ENCODE results near the gene PEMT. TPM values are rescaled to one million over a fixed set of nuclear protein-coding genes. Genes with fewer than 3 reads are reported as not detected.
"Not testable (repeated sequence)": the region's sequence is repeated elsewhere in the genome, so short reads cannot be mapped to it uniquely, and the experiment has no call there.

Gene PEMT, protein sequence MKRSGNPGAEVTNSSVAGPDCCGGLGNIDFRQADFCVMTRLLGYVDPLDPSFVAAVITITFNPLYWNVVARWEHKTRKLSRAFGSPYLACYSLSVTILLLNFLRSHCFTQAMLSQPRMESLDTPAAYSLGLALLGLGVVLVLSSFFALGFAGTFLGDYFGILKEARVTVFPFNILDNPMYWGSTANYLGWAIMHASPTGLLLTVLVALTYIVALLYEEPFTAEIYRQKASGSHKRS
- total RNA-seq, result 10 to 100 TPM; 15.9 to 28.1 (median 21.7) TPM
- polyA plus RNA-seq, result 10 to 100 TPM; 24.1 to 79.0 (median 35.7) TPM
- long read RNA-seq, donor 1, transcript PEMT-201 (7 exons, 1,013 nt), result major isoform, 21 of 23 reads
- long read RNA-seq, donor 1, partial matches to known transcripts, result 1 of 23 reads
- long read RNA-seq, donor 1, other reads (novel, unspliced or antisense), result 1 of 23 reads
- long read RNA-seq, donor 2, transcript PEMT-201 (7 exons, 1,013 nt), result major isoform, 23 of 29 reads
- long read RNA-seq, donor 2, partial matches to known transcripts, result 1 of 29 reads
- long read RNA-seq, donor 2, other reads (novel, unspliced or antisense), result 4 of 29 reads

DNA sequence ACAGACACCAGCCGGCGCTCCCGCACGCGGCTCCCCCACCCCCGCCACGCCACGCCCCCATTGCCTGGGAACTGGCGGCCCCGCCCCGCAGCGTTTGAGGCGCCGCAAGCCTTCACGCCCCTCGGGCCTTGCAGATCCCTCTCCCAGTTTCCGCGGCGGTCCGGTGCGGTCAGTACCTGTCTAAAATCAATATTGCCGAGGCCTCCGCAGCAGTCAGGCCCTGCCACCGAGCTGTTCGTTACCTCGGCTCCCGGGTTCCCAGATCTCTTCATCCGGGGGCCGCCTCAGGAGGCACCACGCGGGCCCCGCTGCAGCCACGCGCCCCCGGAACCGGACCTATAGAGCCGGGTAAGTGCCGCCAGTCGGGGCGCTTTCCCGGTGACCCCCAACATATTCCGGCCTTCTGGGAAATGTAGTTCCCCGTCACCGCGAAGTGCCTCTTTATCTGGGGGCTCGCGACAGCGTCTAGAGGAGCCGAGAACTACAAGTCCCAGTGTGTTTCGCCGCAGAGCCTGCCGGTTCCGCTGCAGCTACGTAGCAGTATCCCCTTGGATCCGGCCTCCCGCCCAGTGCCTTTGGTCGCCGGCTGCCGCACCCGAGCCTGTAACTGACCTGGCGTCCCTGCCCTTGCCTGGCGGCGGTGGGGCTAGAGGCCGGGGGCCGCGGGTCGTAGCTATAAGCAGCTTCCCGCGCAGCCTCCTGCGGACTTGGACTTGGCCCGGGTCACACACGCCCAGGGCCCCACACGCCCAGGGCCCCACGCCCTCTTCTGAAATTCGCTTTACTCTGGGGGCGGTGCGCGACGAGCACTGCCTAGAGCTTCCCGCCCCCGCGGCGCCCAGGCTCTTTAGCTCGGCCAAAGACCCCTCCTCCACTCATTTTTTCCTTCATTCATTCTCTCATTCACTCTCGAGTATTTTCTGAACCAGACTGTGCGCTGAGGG is at the start of gene PEMT:
Gene PEMT, minus strand, starts transcription at position 354 of the 944 bp plus-strand sequence. Its CDS starts 82 bp downstream, at position 272.
- Histone ChIP-seq H3K9me3 (no peaks in the 10 kb centered on the region), H3K4me1 (peaks cover 16% of the 10 kb centered on the region), H3K36me3 (ENCODE audit: insufficient read depth in 1 of 2, low read depth in 1 of 2) (no peaks in the 10 kb centered on the region), H3K27ac (peak within 1 kb of the TSS; percentile 92), H3K4me3 (peak within 1 kb of the TSS; percentile 96), H3K27me3 (ENCODE audit: insufficient read depth in 3 of 3, low read length in 2 of 3) (no peaks in the 10 kb centered on the region)
- peak; percentile 95 to 97 for DNase-seq
- TF ChIP-seq, protein P1, sequence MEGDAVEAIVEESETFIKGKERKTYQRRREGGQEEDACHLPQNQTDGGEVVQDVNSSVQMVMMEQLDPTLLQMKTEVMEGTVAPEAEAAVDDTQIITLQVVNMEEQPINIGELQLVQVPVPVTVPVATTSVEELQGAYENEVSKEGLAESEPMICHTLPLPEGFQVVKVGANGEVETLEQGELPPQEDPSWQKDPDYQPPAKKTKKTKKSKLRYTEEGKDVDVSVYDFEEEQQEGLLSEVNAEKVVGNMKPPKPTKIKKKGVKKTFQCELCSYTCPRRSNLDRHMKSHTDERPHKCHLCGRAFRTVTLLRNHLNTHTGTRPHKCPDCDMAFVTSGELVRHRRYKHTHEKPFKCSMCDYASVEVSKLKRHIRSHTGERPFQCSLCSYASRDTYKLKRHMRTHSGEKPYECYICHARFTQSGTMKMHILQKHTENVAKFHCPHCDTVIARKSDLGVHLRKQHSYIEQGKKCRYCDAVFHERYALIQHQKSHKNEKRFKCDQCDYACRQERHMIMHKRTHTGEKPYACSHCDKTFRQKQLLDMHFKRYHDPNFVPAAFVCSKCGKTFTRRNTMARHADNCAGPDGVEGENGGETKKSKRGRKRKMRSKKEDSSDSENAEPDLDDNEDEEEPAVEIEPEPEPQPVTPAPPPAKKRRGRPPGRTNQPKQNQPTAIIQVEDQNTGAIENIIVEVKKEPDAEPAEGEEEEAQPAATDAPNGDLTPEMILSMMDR (IDR thresholded peaks at IDR 0.05), result peak; percentile 5
- 0% methylated on average over 79 to 86 of the region's 86 CpGs for WGBS, 3 donors
- ATAC-seq, result peak; percentile 96 to 97 (median 96)
- intact Hi-C loops (cut with DNase I), result no loop called here

DNA sequence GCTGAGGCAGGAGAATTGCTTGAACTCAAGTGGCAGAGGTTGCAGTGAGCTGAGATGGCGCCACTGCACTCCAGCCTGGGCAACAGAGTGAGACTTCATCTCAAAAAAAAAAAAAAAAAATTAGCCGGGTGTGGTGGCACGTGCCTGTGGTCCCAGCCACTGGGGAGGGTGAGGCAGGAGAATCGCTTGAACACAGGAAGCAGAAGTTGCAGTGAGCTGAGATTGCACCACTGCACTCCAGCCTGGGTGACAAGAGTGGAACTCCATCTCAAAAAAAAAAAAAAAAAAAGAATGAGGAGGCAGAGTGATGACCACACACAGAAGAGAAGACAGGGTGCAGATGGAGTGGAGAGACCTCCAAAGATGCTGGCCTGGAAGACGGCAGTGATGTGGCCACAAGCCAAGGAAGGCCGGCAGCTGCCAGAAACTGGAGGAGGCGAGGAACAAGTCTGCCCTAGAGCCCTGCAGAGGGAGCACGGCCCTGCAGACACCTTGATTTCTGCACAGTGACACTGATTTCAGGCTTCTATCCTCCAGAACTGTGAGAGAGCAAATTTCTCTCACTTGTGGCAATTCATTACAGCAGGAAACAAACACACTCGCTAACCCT is 48.3 kb upstream of the PEMT start:
- not testable (repeated sequence) for DNase-seq; H3K4me1 ChIP-seq; H3K9me3 ChIP-seq; H3K4me3 ChIP-seq; H3K27ac ChIP-seq; H3K36me3 ChIP-seq (ENCODE audit: insufficient read depth in 1 of 2, low read depth in 1 of 2); ATAC-seq; H3K27me3 ChIP-seq (ENCODE audit: insufficient read depth in 3 of 3, low read length in 2 of 3)
- WGBS, 3 donors, result 50 to 69% (median 57%) methylated on average over 9 of the region's 9 CpGs
- intact Hi-C loops (cut with DNase I), result loop anchor here (2.0 to 10.0 kb wide), 3 partner anchors 67 to 635 kb away; no protein-coding TSS in a partner anchor

DNA sequence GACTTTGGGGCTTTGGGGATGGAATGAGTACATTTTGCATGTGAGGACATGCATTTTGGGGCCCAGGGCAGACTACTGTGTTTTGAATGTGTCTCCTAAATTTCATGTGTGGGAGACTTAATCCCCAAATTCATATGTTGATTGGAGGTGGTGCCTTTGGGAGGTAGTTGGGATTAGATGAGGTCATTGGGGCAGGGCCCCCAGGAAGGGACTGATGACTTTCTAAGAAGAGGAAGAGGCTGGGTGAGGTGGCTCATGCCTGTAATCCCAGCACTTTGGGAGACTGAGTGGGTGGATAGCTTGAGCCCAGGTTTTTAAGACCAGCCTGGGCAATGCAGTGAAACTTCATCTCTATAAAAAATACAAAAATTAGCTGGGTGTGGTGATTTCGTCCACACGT is 47.0 kb upstream of the PEMT start:
- ATAC-seq (no peak), DNase-seq (no peak)
- TF ChIP-seq, protein P1 (IDR thresholded peaks at IDR 0.05), result no peak
- Histone ChIP-seq H3K9me3 (no peaks in the 10 kb centered on the region), H3K27me3 (ENCODE audit: insufficient read depth in 3 of 3, low read length in 2 of 3) (peaks cover 0 to 1% (median 0%) of the 10 kb centered on the region in 3 donors), H3K4me3 (no peak overlapping the region), H3K4me1 (no peaks in the 10 kb centered on the region), H3K27ac (no peak overlapping the region), H3K36me3 (ENCODE audit: insufficient read depth in 1 of 2, low read depth in 1 of 2) (no peaks in the 10 kb centered on the region)
- intact Hi-C loops (cut with DNase I), result no loop called here
- 82 to 97% (median 96%) methylated on average over 2 of the region's 2 CpGs for WGBS, 3 donors

DNA sequence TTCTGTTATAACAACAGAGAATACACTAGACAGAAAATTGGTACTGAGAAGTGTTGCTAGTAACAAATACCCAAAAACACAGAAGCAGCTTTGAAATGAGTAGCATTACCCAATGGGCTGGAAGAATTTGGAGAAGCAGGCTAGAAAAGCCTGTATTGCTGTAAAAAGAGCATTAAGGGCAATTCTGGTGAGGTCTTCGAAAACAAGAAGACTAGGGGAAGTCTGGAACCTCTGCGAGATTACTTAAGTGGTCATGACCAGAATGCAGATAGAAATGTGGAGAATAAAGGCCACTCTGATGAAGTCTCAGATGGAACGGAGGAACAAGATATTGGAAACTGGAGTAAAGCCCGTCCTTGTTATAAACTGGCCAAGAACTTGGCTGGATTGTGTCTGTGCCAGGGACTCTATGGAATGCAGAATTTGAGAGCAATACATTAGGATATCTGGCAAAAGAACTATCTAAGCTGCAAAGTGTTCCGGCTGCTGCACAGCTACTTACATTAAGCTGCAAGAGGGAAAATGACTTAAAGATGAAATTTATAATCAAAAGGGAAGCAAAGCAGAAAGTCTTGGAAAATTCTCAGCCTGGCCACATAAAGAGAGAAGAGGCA is 44.9 kb upstream of the PEMT start:
- H3K9me3 ChIP-seq, result no peaks in the 10 kb centered on the region
- H3K36me3 ChIP-seq (ENCODE audit: insufficient read depth in 1 of 2, low read depth in 1 of 2), result no peaks in the 10 kb centered on the region
- H3K4me3 ChIP-seq, result no peak overlapping the region
- no peak for DNase-seq
- no peaks in the 10 kb centered on the region for H3K4me1 ChIP-seq
- peaks cover 0 to 6% (median 0%) of the 10 kb centered on the region in 3 donors for H3K27me3 ChIP-seq (ENCODE audit: insufficient read depth in 3 of 3, low read length in 2 of 3)
- H3K27ac ChIP-seq, result no peak overlapping the region
- 52 to 61% (median 53%) methylated on average over 5 of the region's 5 CpGs for WGBS, 3 donors
- TF ChIP-seq, protein P1 (IDR thresholded peaks at IDR 0.05), result no peak
- no peak for ATAC-seq
- intact Hi-C loops (cut with DNase I), result no loop called here

DNA sequence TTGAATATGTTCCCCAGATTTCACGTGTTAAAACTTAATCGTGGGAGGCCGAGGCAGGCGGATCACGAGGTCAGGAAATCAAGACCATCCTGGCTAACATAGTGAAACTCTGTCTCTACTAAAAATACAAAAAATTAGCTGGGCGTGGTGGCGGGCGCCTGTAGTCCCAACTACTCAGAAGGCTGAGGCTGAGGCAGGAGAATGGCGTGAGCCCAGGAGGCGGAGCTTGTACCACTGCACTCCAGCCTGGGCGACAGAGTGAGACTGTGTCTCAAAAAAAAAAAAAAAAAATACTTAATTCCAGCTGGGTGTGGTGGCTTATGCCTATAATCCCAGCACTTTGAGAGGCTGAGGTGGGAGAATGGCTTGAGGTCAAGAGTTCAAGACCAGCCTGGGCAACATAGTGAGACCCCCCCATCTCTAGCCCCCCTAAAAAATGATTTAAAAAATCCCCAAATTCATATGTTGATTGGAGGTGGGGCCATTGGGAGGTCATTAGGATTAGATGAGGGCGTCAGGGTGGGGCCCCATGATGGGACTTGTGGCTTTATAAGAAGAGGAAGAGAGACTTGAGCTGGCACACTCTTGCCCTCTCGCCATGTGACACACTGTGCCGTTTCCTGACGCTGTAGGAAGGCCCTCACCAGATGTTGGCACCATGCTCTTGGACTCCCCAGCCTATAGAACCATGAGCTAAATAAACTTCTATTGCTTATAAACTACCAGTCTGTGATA is 44.2 kb upstream of the PEMT start:
- H3K36me3 ChIP-seq (ENCODE audit: insufficient read depth in 1 of 2, low read depth in 1 of 2); ATAC-seq; H3K4me1 ChIP-seq; H3K27ac ChIP-seq; H3K4me3 ChIP-seq; H3K9me3 ChIP-seq; H3K27me3 ChIP-seq (ENCODE audit: insufficient read depth in 3 of 3, low read length in 2 of 3); intact Hi-C loops (cut with DNase I); DNase-seq: not testable (repeated sequence)
- WGBS, 3 donors, result 77 to 83% (median 82%) methylated on average over 15 of the region's 15 CpGs

All from psoas muscle (tissue), 8 donors.